HEK293T (cell line): ENCODE results near the gene TPTE2.
"Not testable (repeated sequence)": the region's sequence is repeated elsewhere in the genome, so short reads cannot be mapped to it uniquely, and the experiment has no call there.

ENCODE experiments used
- CTCF ChIA-PET: fragments of 350-600 bp; formaldehyde crosslinking; extraction: SDS; loops from one replicate; lab custom pipeline; 2021; ENCODE audit warnings: antibody characterized with exemption, inconsistent platforms; lab: Yijun Ruan, JAX
- POLR2A ChIA-PET: fragments of 350-600 bp; formaldehyde crosslinking; extraction: SDS; loops from one replicate; lab custom pipeline; 2020; ENCODE audit warnings: antibody characterized with exemption, inconsistent platforms; lab: Yijun Ruan, JAX
- DNase-seq: peaks from one replicate; pipeline ENCODE4 v3.0.0; 2012; ENCODE audit warnings: mixed read lengths; ENCODE audit errors: extremely low spot score
- ARNT ChIP-seq: fragments of 450-650 bp; IDR thresholded peaks from 2 replicates; pipeline ENCODE4 v1.6.1; 2017; ENCODE audit warnings: mild to moderate bottlenecking
- BHLHE40 ChIP-seq: fragments of 450-650 bp; IDR thresholded peaks from 2 replicates; pipeline ENCODE4 v1.6.1; 2016; ENCODE audit warnings: mild to moderate bottlenecking, moderate library complexity, borderline replicate concordance
- CTBP1 ChIP-seq: fragments of 450-650 bp; IDR thresholded peaks from 2 replicates; pipeline ENCODE4 v1.6.1; 2016; ENCODE audit warnings: borderline replicate concordance
- ELF4 ChIP-seq: fragments of 450-650 bp; IDR thresholded peaks from 2 replicates; pipeline ENCODE4 v1.6.1; 2017; ENCODE audit warnings: antibody characterized with exemption
- FOXA1 ChIP-seq: fragments of 450-650 bp; IDR thresholded peaks from 2 replicates; pipeline ENCODE4 v1.6.1; 2016; ENCODE audit warnings: mild to moderate bottlenecking
- FOXK2 ChIP-seq: fragments of 450-650 bp; IDR thresholded peaks from 2 replicates; pipeline ENCODE4 v1.6.1; 2016; ENCODE audit warnings: mild to moderate bottlenecking
- FOXM1 ChIP-seq: fragments of 450-650 bp; IDR thresholded peaks from 2 replicates; pipeline ENCODE4 v1.6.1; 2017; ENCODE audit warnings: mild to moderate bottlenecking, borderline replicate concordance
- HDGF ChIP-seq: fragments of 450-650 bp; IDR thresholded peaks from 2 replicates; pipeline ENCODE4 v1.6.1; 2017; ENCODE audit warnings: antibody characterized with exemption, borderline replicate concordance
- L3MBTL2 ChIP-seq: fragments of 450-650 bp; conservative IDR thresholded peaks from 2 replicates; pipeline ENCODE4 v1.6.1; 2016; ENCODE audit warnings: mild to moderate bottlenecking
- LEF1 ChIP-seq: fragments of 450-650 bp; IDR thresholded peaks from 2 replicates; pipeline ENCODE4 v1.6.1; 2017; ENCODE audit warnings: mild to moderate bottlenecking, borderline replicate concordance
- NFRKB ChIP-seq: fragments of 450-650 bp; IDR thresholded peaks from 2 replicates; pipeline ENCODE4 v1.6.1; 2016; ENCODE audit warnings: mild to moderate bottlenecking, moderate library complexity
- SP1 ChIP-seq: fragments of 450-650 bp; IDR thresholded peaks from 2 replicates; pipeline ENCODE4 v1.6.1; 2017
- SUZ12 ChIP-seq: fragments of 450-650 bp; IDR thresholded peaks from 2 replicates; pipeline ENCODE4 v1.6.1; 2016; ENCODE audit warnings: mild to moderate bottlenecking
- TARDBP ChIP-seq: fragments of 450-650 bp; IDR thresholded peaks from 2 replicates; pipeline ENCODE4 v1.6.1; 2016
- ZNF384 ChIP-seq: fragments of 450-650 bp; IDR thresholded peaks from 2 replicates; pipeline ENCODE4 v1.6.1; 2016
- TF ChIP-seq, protein P1 (sequence below): fragments of 450-650 bp; IDR thresholded peaks from 2 replicates; pipeline ENCODE4 v1.6.1; 2016

The TPTE2 gene

DNA sequence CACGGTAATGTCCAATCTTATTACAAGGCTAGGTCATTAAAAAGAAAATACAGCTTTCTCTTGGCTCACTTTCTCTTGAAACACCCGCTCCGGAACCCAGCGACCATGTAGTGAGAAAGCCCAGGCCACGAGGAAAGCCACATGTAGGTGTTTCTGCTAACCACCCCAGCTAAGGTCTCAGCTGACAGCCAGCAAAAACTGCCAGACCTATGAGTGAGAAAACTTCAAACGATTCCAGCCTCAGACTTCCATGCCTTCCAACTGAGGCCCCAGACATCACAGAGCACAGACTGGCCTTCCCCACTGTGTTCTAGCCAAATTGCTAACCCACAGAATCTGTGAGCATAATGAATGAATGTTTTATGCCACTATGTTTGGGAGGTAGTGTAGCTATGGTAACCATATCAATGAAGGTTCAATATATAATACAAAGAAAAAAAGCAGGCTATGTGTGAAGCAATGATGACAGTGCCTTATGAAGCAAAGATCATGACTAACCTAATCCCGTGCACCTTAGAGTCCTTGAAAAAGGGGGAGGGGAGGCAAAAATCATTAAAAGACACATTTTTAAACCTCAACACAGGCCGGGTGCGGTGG, 11.9 kb upstream of the TPTE2 start:
- POLR2A ChIA-PET = no interaction called here
- no peak for DNase-seq
- CTCF ChIA-PET = no interaction called here
- TF ChIP-seq CTBP1 = no peak
- no peak for TF ChIP-seq ZNF384
- TF ChIP-seq NFRKB = no peak
- no peak for TF ChIP-seq L3MBTL2
- TF ChIP-seq BHLHE40 = no peak
- TF ChIP-seq SP1 = no peak
- no peak for TF ChIP-seq HDGF
- TF ChIP-seq FOXK2 = no peak
- TF ChIP-seq FOXM1 = no peak
- TF ChIP-seq FOXA1 = no peak

DNA sequence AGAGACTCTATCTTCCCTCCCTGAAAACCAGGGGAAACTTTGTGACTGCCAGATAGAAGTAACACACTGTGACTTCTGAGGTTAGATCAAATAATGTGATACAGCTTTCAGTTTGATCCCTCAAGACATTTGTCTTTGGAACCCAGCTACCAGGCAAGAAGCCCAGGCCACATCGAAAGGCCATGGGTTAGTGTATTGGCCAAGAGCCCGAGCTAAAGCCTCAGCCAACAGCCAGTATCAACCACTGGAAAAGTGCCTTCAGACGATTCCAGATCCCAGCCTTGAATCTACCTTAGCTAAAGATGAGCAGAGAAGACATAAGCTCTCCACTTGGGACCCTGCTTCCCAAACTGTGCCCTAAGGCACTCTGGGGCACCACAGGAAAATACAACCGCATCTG, 10.9 kb upstream of the TPTE2 start:
- DNase-seq = no peak
- ChIA-PET CTCF (interaction anchor here (1.3 kb wide), 1 partner anchor 15 kb away, joined by 4 read pairs; no protein-coding TSS in a partner anchor), POLR2A (no interaction called here)
- TF ChIP-seq FOXM1 (no peak), BHLHE40 (no peak), NFRKB (no peak), FOXK2 (no peak), ARNT (no peak), SUZ12 (no peak), HDGF (no peak), L3MBTL2 (no peak), FOXA1 (no peak), TARDBP (no peak), ZNF384 (no peak), CTBP1 (no peak), SP1 (no peak), ELF4 (no peak), LEF1 (no peak)
- TF ChIP-seq, protein P1, sequence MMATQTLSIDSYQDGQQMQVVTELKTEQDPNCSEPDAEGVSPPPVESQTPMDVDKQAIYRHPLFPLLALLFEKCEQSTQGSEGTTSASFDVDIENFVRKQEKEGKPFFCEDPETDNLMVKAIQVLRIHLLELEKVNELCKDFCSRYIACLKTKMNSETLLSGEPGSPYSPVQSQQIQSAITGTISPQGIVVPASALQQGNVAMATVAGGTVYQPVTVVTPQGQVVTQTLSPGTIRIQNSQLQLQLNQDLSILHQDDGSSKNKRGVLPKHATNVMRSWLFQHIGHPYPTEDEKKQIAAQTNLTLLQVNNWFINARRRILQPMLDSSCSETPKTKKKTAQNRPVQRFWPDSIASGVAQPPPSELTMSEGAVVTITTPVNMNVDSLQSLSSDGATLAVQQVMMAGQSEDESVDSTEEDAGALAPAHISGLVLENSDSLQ = no peak

DNA sequence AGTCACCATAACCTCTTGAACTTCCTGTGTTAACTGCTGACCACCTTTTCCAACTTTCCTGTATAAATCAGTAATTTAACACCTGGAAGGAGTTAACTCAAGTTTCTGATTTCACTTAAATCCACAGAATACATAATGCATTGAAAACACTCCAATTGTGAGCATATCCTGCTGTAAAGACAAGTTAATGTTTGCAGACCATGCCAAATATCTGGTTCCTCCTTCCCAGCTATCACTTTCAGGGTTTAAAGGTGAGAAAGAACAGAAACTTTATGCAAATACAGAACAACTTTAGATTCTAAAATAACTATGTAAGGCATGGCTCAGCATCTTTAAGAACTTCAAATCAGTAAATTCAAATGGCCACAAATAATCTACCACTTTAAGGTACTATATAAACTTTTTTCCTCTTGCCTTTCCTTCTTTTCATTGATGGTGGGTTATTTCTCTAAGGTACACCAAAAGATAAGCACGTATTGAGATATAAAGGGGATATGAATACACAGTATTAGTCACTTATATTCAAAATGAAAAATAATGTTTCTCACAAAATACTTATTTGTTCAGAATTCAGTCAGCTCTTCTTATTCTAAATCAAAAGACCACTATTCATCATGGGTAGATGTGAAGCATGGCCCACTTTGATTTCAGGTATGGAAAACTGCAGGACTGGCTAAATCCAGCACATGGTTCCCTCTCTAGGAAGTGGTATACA, 6.6 kb upstream of the TPTE2 start:
- TF ChIP-seq FOXM1 (no peak), FOXA1 (no peak), SUZ12 (no peak), FOXK2 (no peak)
- TF ChIP-seq, protein P1 = no peak
- DNase-seq = no peak
- POLR2A ChIA-PET = no interaction called here
- CTCF ChIA-PET = no interaction called here

DNA sequence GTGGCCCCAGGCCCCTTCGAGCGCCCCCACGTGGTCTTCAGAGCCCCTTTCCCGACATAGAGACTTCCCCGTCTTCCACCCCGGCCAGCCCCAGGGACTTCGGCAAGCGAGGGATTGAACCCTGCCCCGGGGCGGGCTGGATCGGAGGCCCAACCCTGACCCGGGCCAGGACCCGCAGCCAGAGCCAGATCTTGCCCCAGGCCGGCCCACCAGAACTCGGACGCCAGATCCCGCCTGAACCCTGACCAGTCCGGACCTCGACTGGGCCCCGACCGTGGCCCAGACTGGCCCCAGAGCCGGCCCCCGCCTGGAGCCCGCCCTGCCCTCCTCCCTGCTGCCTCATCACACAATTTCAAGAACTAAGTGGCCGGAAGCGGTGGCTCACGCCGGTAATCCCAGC, 253 bp upstream of the TPTE2 start:
- TF ChIP-seq LEF1 (no peak), SUZ12 (no peak), SP1 (no peak), TARDBP (no peak), FOXM1 (no peak)
- ChIA-PET CTCF (no interaction called here), POLR2A (no interaction called here)
- no peak for DNase-seq

DNA sequence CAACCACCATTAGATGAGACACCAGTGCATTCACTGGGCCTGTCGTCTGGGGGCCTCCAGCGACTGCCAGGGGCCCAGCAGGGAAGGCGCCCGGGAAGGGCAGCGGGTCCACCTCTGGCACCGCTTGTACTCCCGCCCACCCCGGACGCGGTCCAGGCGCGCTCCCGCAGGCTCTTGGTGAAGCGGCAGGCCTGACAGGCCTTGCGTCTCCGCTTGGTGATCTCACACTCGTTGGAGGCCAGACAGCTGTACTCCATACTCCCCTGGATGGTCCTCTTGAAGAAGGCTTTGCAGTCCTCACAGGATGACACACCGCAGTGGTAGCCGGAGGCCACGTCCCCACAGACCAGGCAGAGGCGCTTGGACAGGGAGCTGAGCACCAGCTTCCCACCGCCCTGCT, 660 bp downstream of the TPTE2 start:
- DNase-seq, CTCF ChIA-PET, POLR2A ChIA-PET: not testable (repeated sequence)

DNA sequence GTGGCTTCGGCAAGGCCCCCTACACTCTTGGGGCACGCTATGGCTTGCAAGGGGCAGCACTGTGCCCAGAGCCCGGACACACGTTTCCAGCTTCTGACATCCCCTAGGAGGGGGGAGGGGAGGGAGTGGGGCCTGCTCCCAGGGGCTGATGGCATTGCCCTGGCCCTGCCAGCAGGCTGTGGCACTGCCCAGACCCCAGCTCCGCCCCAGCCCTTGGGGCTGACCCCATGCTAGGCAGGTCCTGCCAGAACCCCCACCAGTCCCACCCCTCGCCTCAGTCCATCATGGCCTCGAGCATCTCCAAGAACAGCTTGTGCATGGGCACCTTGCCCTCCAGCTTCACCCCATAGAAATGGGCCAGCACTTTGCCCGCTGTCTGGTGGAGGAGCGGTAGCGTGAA, 1.6 kb downstream of the TPTE2 start:
- POLR2A ChIA-PET, DNase-seq, CTCF ChIA-PET: not testable (repeated sequence)

DNA sequence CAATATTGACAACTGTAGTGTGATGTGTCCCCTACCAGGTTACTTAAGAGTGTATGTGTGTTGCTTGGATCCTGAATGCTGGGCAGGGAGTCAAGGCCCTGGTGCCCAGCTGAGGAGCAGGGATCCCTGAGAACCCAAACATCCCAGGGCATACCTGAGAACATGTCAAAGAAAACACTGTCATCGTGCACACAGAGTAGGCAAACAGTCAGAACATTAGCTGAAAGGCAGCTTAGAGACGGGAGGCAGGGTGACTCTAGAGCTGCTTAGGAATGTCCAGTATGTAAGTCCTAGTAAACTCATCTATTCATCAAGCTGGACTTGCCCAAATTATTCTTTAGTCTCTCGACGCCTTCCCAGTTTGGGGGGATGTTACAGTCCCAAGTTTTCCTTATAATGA, 4.0 kb downstream of the TPTE2 start:
- CTCF ChIA-PET, POLR2A ChIA-PET, DNase-seq: not testable (repeated sequence)

DNA sequence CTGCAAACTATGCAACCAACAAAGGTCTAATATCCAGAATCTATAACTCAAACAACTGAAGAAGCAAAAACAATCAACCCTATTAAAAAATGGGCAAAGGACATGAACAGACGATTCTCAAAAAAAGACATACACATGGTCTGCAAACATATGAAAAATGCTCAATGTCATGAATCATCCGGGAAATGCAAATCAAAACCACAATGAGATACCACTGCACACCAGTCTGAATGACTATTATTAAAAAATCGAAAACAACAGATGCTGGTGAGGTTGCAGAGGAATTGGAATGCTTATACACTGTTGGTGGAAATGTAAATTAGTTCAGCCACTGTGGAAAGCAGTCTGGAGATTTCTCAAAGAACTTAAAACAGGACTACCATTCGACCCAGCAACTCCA, 12.1 kb downstream of the TPTE2 start:
- CTCF ChIA-PET, DNase-seq, POLR2A ChIA-PET: not testable (repeated sequence)

DNA sequence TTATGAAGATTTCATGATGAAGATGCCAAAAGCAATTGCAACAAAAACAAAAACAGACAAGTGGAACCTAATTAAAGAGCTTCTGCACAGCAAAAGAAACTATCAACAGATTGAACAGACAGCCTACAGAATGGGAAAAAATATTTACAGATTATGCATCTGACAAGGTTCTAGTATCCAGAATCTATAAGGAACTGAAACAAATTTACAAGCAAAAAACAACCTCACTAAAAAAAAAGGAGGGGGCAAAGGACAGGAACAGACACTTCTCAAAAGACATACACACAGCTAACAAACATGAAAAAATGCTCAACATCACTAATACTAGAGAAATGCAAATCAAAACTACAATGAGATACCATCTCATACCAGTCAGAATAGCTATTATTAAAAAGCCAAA, 35.7 kb downstream of the TPTE2 start:
- DNase-seq, POLR2A ChIA-PET, CTCF ChIA-PET: not testable (repeated sequence)
